A673 (cell line): ENCODE results near the gene CHPF2. TPM values are rescaled to one million over a fixed set of nuclear protein-coding genes. Genes with fewer than 3 reads are reported as not detected.

Experiments
- BruUV-seq: library from RNA; stranded (reverse); fragments of 400-500 nt; replicated peaks from 2 replicates; lab custom pipeline; 2021; lab: Mats Ljungman, UMichigan
- CTCF ChIA-PET: fragments of 300-600 bp; sonication (Branson Sonifier 250); formaldehyde crosslinking; loops from one replicate; lab custom pipeline; 2022; ENCODE audit warnings: antibody characterized with exemption; lab: Charles Lee
- POLR2A ChIA-PET: fragments of 300-600 bp; sonication (Branson Sonifier 250); formaldehyde crosslinking; loops from one replicate; lab custom pipeline; 2022; ENCODE audit warnings: antibody characterized with exemption; ENCODE audit not compliant: low non-redundant PET; lab: Charles Lee
- DNase-seq: peaks from one replicate; pipeline ENCODE4 v3.0.0-alpha.2; 2015; ENCODE audit warnings: low spot score
- H3K27ac ChIP-seq: fragments of 200-600 bp; sonication (generic); 2 replicates; pipeline ENCODE4 v1.5.1; 2016; ENCODE audit warnings: mixed run types, low read depth, mild to moderate bottlenecking, mixed read lengths, antibody characterized with exemption, low read length; ENCODE audit not compliant: poor library complexity, severe bottlenecking
- H3K27me3 ChIP-seq: fragments of 200-600 bp; sonication (generic); replicated peaks from 2 replicates; pipeline ENCODE4 v1.6.1; 2017; ENCODE audit warnings: mixed run types, low read depth, mild to moderate bottlenecking, mixed read lengths, antibody characterized with exemption, low read length; ENCODE audit not compliant: insufficient read depth, poor library complexity
- H3K36me3 ChIP-seq: fragments of 200-600 bp; sonication (generic); 2 replicates; pipeline ENCODE4 v1.6.1; 2016; ENCODE audit warnings: mixed run types, mild to moderate bottlenecking, mixed read lengths, antibody characterized with exemption, low read length; ENCODE audit not compliant: insufficient read depth, poor library complexity, severe bottlenecking
- H3K4me1 ChIP-seq: fragments of 200-600 bp; sonication (generic); 2 replicates; pipeline ENCODE4 v1.6.1; 2017; ENCODE audit warnings: mixed run types, mild to moderate bottlenecking, mixed read lengths, antibody characterized with exemption, low read length; ENCODE audit not compliant: insufficient read depth, poor library complexity, severe bottlenecking
- H3K4me3 ChIP-seq: fragments of 200-600 bp; sonication (generic); 2 replicates; pipeline ENCODE4 v1.5.1; 2016; ENCODE audit warnings: low read depth, mixed run types, mild to moderate bottlenecking, mixed read lengths, low read length; ENCODE audit not compliant: poor library complexity, severe bottlenecking
- H3K9me3 ChIP-seq: fragments of 200-600 bp; sonication (generic); 2 replicates; pipeline ENCODE4 v1.6.1; 2016; ENCODE audit warnings: mixed run types, low read depth, mild to moderate bottlenecking, mixed read lengths, antibody characterized with exemption, low read length; ENCODE audit not compliant: poor library complexity, severe bottlenecking
- CTCF ChIP-seq: fragments of 300-800, 200-600 bp; sonication (generic); conservative IDR thresholded peaks from 2 replicates; pipeline ENCODE4 v1.5.1; 2017; ENCODE audit warnings: low read depth, mild to moderate bottlenecking, antibody characterized with exemption, low read length, moderate library complexity, mixed read lengths
- EZH2 ChIP-seq: fragments of 200-600 bp; sonication (generic); IDR thresholded peaks from 2 replicates; pipeline ENCODE4 v1.6.1; 2017; ENCODE audit warnings: borderline replicate concordance, low read depth, mild to moderate bottlenecking, mixed read lengths, antibody characterized with exemption, low read length; ENCODE audit not compliant: poor library complexity, severe bottlenecking
- intact Hi-C: fragments of 100-400 bp; cut with micrococcal nuclease; formaldehyde crosslinking; loops from one replicate; pipeline ENCODE4 v1.10.0; 2022; ENCODE audit not compliant: unreplicated experiment
- total RNA-seq: library from RNA; stranded (reverse); gene quantifications from 2 replicates; pipeline ENCODE4 v1.2.3, GENCODE V29; 2021

The CHPF2 gene
- total RNA-seq, 1 experiment from 2014 or later = 27.1 TPM

- CTCF ChIA-PET = no interaction called here
- BruUV-seq = no TSS peak
- H3K27me3 ChIP-seq = no peaks in the 10 kb centered on the region
These were observed 1.2 kb upstream of the CHPF2 start for GRCh38 chr7:151231080-151231479.

DNA sequence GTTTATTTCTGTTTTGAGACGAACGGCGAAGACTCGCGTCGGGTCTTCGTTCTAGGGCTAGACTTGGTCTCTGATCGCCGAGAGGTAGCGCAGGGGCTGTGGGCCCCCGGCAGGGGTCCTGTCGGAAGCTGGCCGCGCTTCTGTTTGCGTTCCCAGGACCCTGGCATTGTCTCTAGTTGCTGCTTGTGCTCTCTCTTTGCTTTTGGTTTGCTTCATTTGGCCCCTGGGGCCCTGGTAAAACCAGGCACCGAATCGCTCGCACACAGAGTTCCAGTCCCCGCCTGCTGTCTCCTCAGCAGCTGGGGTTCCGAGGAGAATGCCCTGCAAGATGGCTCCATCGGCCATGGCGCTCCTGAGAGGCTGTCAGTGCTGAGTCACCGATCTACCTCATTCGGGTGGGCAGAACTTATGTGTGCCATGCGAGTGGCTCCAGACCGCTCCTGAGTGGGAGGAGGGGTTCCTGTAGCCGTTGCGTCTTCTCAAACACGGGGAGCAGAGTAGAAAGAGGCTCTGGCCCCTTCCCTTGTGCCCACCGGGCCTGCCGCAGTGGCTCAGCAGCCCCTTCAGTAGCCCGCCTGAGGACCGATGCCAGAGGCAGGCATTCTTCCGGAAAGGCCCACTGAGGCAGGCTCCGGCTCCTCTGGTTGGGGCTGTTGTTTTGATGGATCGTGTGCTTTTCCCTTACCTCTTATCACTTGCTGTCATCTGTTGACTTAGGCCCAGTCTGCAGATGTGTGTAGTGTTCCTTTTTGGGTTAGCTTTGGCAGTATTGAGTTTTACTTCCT is 826 bp downstream of the CHPF2 start:
- Histone ChIP-seq H3K36me3 (peaks cover 30% of the 10 kb centered on the region), H3K9me3 (no peaks in the 10 kb centered on the region), H3K4me1 (peaks cover 13% of the 10 kb centered on the region), H3K27me3 (no peaks in the 10 kb centered on the region), H3K4me3 (peak overlapping the region; percentile 100), H3K27ac (peak overlapping the region; percentile 80)
- CTCF ChIA-PET = interaction anchor here (1.8 kb wide), 1 partner anchor 11 kb away, joined by 5 read pairs; no protein-coding TSS in a partner anchor
- POLR2A ChIA-PET = no interaction called here
- no TSS peak for BruUV-seq
- DNase-seq = peak; percentile 40
- intact Hi-C loops = loop anchor here (5.0 kb wide), 1 partner anchor 176 kb away; the partner anchor contains the start of genes CDK5 and SLC4A2
- no peak for TF ChIP-seq EZH2
- TF ChIP-seq CTCF = no peak

More at GRCh38 chr7:151231080-151231479, 1.2 kb upstream of the CHPF2 start:
- no peak overlapping the region for H3K4me3 ChIP-seq
- intact Hi-C loops = loop anchor here (5.0 kb wide), 1 partner anchor 174 kb away; the partner anchor contains the start of genes CDK5 and SLC4A2
- H3K4me1 ChIP-seq = peaks cover 18% of the 10 kb centered on the region
- H3K27ac ChIP-seq = no peak overlapping the region
- no peak for TF ChIP-seq EZH2
- TF ChIP-seq CTCF = no peak
- no peak for DNase-seq
- peaks cover 11% of the 10 kb centered on the region for H3K36me3 ChIP-seq
- POLR2A ChIA-PET = no interaction called here
- no peaks in the 10 kb centered on the region for H3K9me3 ChIP-seq

DNA sequence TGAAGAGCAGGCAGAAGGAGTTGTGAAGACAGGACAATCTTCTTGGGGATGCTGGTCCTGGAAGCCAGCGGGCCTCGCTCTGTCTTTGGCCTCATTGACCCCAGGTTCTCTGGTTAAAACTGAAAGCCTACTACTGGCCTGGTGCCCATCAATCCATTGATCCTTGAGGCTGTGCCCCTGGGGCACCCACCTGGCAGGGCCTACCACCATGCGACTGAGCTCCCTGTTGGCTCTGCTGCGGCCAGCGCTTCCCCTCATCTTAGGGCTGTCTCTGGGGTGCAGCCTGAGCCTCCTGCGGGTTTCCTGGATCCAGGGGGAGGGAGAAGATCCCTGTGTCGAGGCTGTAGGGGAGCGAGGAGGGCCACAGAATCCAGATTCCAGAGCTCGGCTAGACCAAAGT is 1.5 kb downstream of the CHPF2 start:
- H3K9me3 ChIP-seq = no peaks in the 10 kb centered on the region
- POLR2A ChIA-PET = no interaction called here
- no peak for DNase-seq
- H3K27ac ChIP-seq = no peak overlapping the region
- H3K4me1 ChIP-seq = peaks cover 12% of the 10 kb centered on the region
- H3K36me3 ChIP-seq = peaks cover 37% of the 10 kb centered on the region
- no peak for TF ChIP-seq CTCF
- TF ChIP-seq EZH2 = no peak
- H3K27me3 ChIP-seq = no peaks in the 10 kb centered on the region
- intact Hi-C loops = loop anchor here (5.0 kb wide), 1 partner anchor 177 kb away; the partner anchor contains the start of genes CDK5 and SLC4A2
- H3K4me3 ChIP-seq = peak overlapping the region; percentile 100
- CTCF ChIA-PET = no interaction called here
- no TSS peak for BruUV-seq
